Ovary (tissue), 9 donors: ENCODE measurements around the gene MYBPHL. TPM values are rescaled to one million over a fixed set of nuclear protein-coding genes. Genes with fewer than 3 reads are reported as not detected.

Experiments used
- DNase-seq, 5 donors: peaks; one replicate each; pipeline ENCODE4 v3.0.0-alpha.2; 2019 to 2020
- H3K27ac ChIP-seq, 2 donors: fragments of 200-600 bp; one replicate each; pipeline versions ENCODE4 v1.5.1 to v1.8.0; 2019 to 2022
- H3K27me3 ChIP-seq: fragments of 200-600 bp; one replicate; pipeline ENCODE4 v1.8.0; 2022
- H3K36me3 ChIP-seq: fragments of 200-600 bp; sonication (generic); one replicate; pipeline ENCODE4 v1.5.1; 2019
- H3K4me1 ChIP-seq: one replicate; pipeline ENCODE4 v1.8.1; 2013; ENCODE audit warnings: mild to moderate bottlenecking, moderate library complexity; ENCODE audit not compliant: insufficient read depth
- H3K4me3 ChIP-seq: fragments of 200-600 bp; sonication (generic); one replicate; pipeline ENCODE4 v1.5.1; 2017
- H3K9me3 ChIP-seq, 2 donors: fragments of 200-600 bp in 1 of 2; sonication (generic) in 1 of 2; one replicate each; pipeline versions ENCODE4 v1.5.1 to v1.8.1; 2013 to 2019; ENCODE audit warnings: mild to moderate bottlenecking in 1 of 2, moderate library complexity in 1 of 2
- CTCF ChIP-seq, 3 donors: fragments of 450-650 bp in 2 of 3; fragments of 200-600 bp in 1 of 3; IDR thresholded peaks; one replicate each; pipeline versions ENCODE4 v1.5.1 to v1.8.0; 2016 to 2022; ENCODE audit warnings: antibody characterized with exemption in 3 of 3, mild to moderate bottlenecking in 1 of 3
- EP300 ChIP-seq: sonication (generic); formaldehyde crosslinking; IDR thresholded peaks from one replicate; pipeline ENCODE4 v1.6.1; 2017; ENCODE audit warnings: antibody characterized with exemption
- POLR2A ChIP-seq: fragments of 450-650 bp; IDR thresholded peaks from one replicate; pipeline ENCODE4 v1.6.1; 2017; ENCODE audit warnings: antibody characterized with exemption, mild to moderate bottlenecking, moderate library complexity
- WGBS, 3 donors: extraction: QIAGEN DNeasy Blood & Tissue Kit in 1 of 3; methylation state at CpG; one replicate each; pipeline versions ENCODE4 v1.1.5 to v1.1.7; 2013 to 2017; 5-methylcytosine and 5-hydroxymethylcytosine counted together
- intact Hi-C, 4 donors: fragments of 100-400 bp; cut with DNase I; formaldehyde crosslinking; loops; one replicate each; pipeline versions ENCODE4 v1.11.0 to v1.15.1; 2022 to 2023
- polyA plus RNA-seq, 2 donors: library from polyadenylated mRNA; stranded (reverse); fragments of 200-250 nt in 1 of 2; fragments of 350-450 nt in 1 of 2; fragmentation: Illumina TruSeq in 1 of 2; extraction: RNeasy Lipid Tissue Mini Kit (QIAGEN cat#74804) in 1 of 2; gene quantifications; one replicate each; pipeline ENCODE4 v1.2.3, GENCODE V29; 2013 to 2014
- total RNA-seq, 7 donors: library from RNA; depleted of rRNA in 2 of 7; stranded (reverse); fragments of >200 nt in 2 of 7; fragmentation: NEBNext Ultra II Directional in 3 of 7; extraction: Animal tissue kit (Norgen Biotek cat#: 25700) in 3 of 7; gene quantifications; one replicate each; pipeline versions ENCODE4 v1.1.0 to v1.2.4, GENCODE V29; 2016 to 2023
- donor health status: DM: no; HTN: no; CAD: no; lungs with moderate emphysema.
- donor health status: DM: no; HTN: no; CAD: no.
- donor health status: Bipolar disorder and iron deficiency.
- donor health status: DM: yes; HTN: yes; CAD: no.
- donor health status: DM: no; HTN: no; CAD: no.
- donor health status: DM: yes; HTN: yes; CAD: no.

MYBPHL gene
- total and polyA plus RNA-seq, 9 donors: 0.38 TPM; not detected in 8

DNA sequence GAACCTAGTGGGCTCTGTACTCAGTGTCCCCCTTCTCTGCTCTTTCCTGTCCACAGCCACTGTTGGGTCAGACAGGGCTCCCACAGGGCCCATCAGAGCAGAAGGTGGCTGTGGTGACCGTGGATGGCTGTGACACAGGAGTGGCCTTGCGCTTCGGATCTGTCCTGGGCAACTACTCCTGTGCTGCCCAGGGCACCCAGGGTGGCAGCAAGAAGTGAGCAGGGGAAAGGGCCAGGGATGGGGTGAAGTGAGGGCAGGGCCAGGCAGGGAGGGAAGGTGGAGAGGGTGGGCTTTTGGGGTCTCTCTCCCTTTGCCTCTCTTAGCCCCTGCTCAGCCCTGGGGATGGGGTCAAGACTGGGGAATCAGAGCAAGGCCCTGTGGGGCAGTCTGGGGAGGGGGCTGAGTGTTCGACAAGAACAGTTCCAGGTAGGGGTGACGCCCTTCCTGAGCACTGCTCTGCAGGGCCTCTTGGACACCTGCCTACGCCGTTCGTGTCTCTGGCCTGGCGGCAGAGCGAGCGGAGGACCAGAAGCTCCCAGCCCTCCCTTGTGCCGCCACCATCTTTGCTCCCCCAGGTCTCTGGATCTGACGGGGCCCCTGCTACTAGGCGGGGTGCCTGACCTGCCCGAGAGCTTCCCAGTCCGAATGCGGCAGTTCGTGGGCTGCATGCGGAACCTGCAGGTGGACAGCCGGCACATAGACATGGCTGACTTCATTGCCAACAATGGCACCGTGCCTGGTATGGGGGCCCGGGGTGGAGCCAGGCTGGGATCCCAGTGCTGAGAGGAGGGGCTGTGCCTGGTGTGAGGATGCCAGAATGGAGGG lies 44.4 kb downstream of the MYBPHL start:
- H3K4me3 ChIP-seq: no peak overlapping the region
- H3K27ac ChIP-seq: no peak overlapping the region
- TF ChIP-seq EP300: no peak
- TF ChIP-seq CTCF (IDR thresholded peaks at IDR 0.05): no peak
- no peak for TF ChIP-seq POLR2A
- no peaks in the 10 kb centered on the region for H3K27me3 ChIP-seq
- H3K9me3 ChIP-seq: no peaks in the 10 kb centered on the region
- no peak for DNase-seq
- no peaks in the 10 kb centered on the region for H3K36me3 ChIP-seq
- WGBS, 3 donors: 80 to 85% (median 85%) methylated on average over 22 of the region's 22 CpGs
- no peaks in the 10 kb centered on the region for H3K4me1 ChIP-seq
- intact Hi-C loops: loop anchor here in 3 of 4 donors (5.0 to 10.0 kb wide), 4 partner anchors 135 to 272 kb away; partner anchors contain the start of genes GPR61 (in 2 of the 3), ELAPOR1 (in 1 of the 3) and SORT1 (in 1 of the 3)

DNA sequence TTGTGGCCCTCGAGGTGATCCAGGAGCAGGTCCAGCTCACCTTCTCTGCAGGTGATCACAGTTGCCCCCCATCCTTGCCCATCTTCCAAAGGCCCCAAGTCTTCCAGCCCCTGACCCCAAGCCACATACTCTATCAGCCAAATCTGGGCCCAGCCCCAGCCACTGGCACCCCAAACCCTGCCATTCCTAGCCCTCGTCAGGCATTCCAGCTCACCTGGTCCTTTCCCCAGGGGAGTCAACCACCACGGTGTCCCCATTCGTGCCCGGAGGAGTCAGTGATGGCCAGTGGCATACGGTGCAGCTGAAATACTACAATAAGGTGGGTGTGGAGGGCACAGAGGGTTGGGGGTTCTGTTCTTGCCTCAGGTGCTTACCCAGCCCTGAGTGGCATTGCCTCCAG lies 45.2 kb downstream of the MYBPHL start:
- intact Hi-C loops: loop anchor here in 3 of 4 donors (5.0 to 10.0 kb wide), 4 partner anchors 136 to 273 kb away; partner anchors contain the start of genes GPR61 (in 2 of the 3), ELAPOR1 (in 1 of the 3) and SORT1 (in 1 of the 3)
- H3K27me3 ChIP-seq: no peaks in the 10 kb centered on the region
- no peaks in the 10 kb centered on the region for H3K9me3 ChIP-seq
- H3K4me1 ChIP-seq: no peaks in the 10 kb centered on the region
- no peak overlapping the region for H3K4me3 ChIP-seq
- TF ChIP-seq CTCF (IDR thresholded peaks at IDR 0.05) (no peak), POLR2A (no peak), EP300 (no peak)
- no peak overlapping the region for H3K27ac ChIP-seq
- DNase-seq: no peak
- no peaks in the 10 kb centered on the region for H3K36me3 ChIP-seq
- 82 to 92% (median 87%) methylated on average over 6 of the region's 6 CpGs for WGBS, 3 donors

DNA sequence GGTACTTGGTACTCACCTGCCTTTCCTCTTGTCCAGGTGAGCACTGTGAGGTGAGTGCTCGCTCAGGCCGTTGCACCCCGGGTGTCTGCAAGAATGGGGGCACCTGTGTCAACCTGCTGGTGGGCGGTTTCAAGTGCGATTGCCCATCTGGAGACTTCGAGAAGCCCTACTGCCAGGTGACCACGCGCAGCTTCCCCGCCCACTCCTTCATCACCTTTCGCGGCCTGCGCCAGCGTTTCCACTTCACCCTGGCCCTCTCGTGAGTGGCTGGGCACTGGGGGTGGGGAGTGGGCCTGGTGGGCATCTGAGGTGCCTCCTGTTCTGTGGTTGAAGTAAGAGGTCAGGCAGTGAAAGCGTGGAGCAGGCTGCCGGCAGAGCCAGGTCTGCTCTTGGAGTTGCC lies 45.8 kb downstream of the MYBPHL start:
- TF ChIP-seq EP300 (no peak), CTCF (IDR thresholded peaks at IDR 0.05) (no peak), POLR2A (no peak)
- no peak overlapping the region for H3K4me3 ChIP-seq
- no peak overlapping the region for H3K27ac ChIP-seq
- intact Hi-C loops: loop anchor here in 3 of 4 donors (5.0 to 10.0 kb wide), 4 partner anchors 136 to 274 kb away; partner anchors contain the start of genes GPR61 (in 2 of the 3), ELAPOR1 (in 1 of the 3) and SORT1 (in 1 of the 3)
- no peaks in the 10 kb centered on the region for H3K4me1 ChIP-seq
- H3K9me3 ChIP-seq: no peaks in the 10 kb centered on the region
- 88 to 90% (median 88%) methylated on average over 16 of the region's 16 CpGs for WGBS, 3 donors
- H3K27me3 ChIP-seq: no peaks in the 10 kb centered on the region
- no peak for DNase-seq
- H3K36me3 ChIP-seq: no peaks in the 10 kb centered on the region

DNA sequence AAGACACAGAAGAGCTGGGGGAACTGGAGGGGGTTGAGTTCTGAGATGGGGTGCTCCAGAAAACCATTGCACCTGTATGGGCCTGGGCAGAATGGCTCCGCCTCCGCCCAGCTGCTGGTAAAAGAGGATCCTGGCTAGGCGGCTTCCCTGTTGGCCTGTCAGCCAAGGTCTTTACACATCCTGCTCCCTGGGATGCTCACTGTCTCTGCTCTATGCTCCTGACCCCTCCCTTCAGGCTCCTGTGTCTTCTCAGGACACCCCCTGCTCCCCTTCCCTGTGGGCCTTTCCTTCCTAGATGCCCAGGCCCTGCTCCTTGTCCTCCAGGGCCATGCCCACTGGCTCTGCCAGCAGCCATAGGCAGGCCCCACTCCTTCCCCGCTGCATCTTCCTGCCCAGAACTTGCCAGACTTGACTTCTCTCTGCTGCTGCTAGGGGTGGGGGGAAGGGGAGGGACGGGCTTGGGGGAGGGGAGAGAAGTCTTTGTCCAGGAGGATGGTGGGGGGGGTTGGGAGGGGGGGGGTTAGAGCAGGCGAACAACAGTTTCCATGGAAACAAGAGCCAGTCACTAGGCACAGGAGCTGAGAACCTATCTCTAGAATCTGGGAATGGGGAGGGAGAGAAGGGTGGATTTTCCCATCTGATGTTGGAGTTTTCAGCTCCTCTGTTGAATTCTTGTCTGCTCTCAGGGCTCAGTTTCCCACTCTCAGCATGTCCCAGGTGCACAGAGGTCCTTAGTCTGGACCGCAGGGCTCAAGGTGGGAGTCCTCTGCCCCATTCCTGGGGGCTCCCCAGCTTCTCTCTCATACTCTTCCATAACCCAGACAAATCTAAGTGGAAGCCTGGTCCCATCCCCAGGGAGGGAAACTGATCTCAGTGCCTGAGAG lies 46.9 kb downstream of the MYBPHL start:
- DNase-seq: no peak
- WGBS, 3 donors: 71 to 79% (median 79%) methylated on average over 7 of the region's 7 CpGs
- Histone ChIP-seq H3K4me3 (no peak overlapping the region), H3K36me3 (no peaks in the 10 kb centered on the region), H3K27me3 (no peaks in the 10 kb centered on the region), H3K27ac (no peak overlapping the region), H3K4me1 (no peaks in the 10 kb centered on the region), H3K9me3 (no peaks in the 10 kb centered on the region)
- TF ChIP-seq CTCF (IDR thresholded peaks at IDR 0.05) (no peak), POLR2A (no peak), EP300 (no peak)
- intact Hi-C loops: loop anchor here in 3 of 4 donors (5.0 to 10.0 kb wide), 4 partner anchors 137 to 275 kb away; partner anchors contain the start of genes GPR61 (in 2 of the 3), ELAPOR1 (in 1 of the 3) and SORT1 (in 1 of the 3)
